Stimulated activated CD4-positive, alpha-beta T cell treated with anti-CD3 and anti-CD28 coated beads, Interleukin-12 subunit alpha, Interleukin-12 subunit beta, amount 100 ng/mL, for 4 hours (primary cell): ENCODE data around the gene RPS15A.
A peak's percentile ranks its signal among the peaks of the same experiment; 100 is the strongest.

ENCODE experiments used
- DNase-seq: peaks from one replicate; pipeline ENCODE4 v3.0.0-alpha.2; 2020

The RPS15A gene

DNA sequence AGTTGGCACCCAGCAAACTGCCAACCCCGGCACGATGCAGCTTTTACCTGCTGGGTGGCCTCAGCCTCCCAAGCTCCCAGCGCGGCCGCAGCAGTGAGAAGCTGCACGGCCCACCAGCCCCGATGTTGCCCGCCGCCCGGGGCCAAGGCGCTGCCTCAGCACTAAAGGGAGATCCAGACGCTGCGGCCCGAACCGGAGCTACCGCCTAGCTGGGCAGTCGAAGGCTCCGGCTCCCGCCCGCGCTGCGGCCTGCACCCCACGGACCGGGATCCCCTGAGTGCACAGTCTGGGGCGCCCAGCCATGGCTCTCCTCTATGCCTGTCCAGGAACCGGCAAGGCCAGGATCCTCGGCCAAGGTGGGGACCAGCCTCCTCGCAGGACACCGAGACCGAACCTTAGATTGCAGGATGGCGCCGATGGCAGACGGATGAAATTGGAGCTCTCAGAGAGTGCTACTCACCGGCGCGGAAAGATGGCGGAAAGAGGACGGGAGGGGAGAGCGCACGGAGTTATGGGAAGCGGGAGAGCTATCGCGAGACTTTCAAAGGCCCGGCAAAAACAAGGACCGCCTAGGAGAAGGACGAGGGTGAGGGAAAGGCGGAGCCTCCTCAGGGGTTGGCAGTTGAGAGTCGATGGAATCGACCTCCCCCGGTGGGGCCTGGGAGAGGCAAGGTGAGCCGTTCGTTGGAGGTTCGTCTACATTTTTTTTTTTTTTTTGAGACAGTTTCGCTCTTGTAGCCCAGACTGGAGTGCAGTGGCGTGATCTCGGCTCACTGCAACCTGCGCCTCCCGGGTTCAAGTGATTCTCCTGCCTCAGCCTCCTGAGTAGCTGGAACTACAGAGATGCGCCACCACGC is at the start of gene RPS15A:
TSS of gene RPS15A (minus strand) at position 485 of the 857 bp plus-strand sequence. CDS start 1,221 bp downstream, outside the sequence.
- peak; percentile 82 for DNase-seq

DNA sequence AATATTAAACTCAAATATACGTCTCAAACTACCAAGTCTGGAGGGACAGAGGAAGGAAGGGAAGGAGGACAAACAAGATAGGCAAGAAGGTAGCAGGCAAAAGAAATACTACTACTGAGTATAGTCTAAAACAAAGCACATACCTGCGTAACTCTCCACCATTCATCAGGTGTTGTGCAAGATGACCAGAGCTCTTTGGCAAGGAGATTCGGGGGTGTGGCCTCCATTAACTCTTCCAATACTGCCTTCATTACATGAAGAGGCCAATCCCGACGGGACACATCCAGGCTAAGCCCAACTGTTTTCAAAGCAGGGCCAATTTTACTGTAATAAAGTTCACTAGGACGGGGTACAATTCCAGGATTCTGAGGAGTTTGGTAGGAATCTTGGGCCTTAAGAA is 49.4 kb upstream of the RPS15A start:
- DNase-seq, result no peak

DNA sequence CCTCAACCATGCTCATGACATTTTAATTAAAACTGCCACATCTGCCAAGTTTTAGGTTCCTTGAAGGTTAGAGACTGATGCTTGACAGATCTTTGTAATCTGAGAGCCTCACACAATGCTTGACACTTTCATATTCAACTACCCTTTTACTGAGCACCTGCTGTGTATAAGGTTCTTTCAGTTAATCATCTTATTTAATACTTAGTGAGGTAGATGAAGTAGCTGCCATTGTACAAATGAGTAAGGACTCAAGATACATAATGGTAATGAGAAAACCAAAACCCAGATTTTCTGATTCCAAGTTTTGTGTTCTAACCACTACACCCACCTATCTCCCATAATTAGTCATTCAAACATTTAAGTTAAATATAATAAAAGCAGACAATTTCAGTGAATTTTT is 46.6 kb upstream of the RPS15A start:
- DNase-seq, result no peak

DNA sequence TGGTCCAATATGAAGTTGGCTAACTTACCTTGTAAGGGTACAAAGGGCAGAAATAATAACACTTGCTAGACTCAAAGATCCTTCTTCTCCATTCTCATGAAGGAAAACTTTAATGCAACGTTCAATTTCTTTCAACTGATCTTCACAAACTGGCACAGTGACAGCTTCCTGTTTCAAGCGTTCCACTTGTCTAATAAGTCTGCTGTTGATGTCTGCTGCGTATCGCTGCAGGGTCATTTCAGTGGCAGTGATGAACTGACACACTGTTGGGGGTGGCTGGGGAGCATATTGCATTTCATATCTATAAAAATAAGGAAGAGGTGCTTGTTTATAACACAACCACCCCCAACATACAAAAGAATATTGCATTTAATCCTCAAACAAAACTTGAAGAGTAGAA is 44.7 kb upstream of the RPS15A start:
- DNase-seq, result no peak

DNA sequence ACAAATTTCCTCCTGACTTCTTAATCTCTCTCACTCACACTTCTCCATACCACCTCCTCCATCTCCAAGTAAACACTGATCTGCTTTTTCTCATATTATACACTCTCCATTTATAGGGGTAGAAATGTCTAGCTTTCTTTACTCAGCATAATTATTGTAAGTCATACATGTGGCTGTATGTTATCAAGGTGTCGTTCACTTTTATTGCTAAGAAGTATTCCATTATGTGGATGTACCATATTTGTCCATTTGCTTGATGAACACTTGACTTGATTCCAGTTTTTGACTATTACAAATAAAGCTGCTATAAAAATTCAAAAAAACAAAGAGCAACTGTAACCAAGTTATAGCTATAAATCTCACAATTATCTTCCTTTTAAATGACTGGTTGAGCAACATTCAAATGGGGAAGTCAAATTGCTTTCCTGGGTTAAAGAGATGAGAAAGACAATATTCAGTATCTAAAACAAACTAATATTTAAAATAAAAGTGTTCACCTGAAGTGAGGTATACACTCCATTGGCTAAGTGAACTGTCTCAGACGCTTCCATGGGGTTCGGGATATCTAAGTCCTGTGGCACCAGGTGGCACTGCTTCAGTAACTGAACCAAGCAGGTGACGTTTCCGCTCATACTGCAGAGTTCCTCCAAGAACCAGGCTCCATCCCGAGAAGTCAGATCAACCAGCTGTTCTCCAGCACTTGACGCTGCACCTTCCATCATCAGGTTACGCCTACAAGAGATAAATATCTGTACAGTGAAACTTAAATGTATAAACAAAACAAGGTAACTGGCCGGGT is 43.8 kb upstream of the RPS15A start:
- no peak for DNase-seq

DNA sequence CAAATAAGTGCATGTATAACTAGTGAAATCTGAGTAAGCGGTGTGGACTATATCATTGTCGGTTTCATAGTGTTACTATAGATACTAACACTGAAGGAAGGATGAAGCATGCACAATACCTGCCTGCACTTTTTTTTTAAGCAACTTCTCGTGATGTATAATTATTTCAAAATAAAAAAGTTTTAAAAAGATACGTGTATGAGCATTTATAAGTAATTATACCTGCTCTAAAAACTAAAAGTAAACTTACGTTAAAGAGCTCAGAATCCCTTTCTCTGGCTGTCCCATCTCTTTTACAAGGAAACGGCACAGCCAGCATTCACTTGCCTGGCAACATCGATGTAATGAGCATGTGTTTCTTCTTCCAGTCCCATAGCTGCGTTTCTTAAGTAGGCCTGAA is 42.5 kb upstream of the RPS15A start:
- DNase-seq, result no peak

DNA sequence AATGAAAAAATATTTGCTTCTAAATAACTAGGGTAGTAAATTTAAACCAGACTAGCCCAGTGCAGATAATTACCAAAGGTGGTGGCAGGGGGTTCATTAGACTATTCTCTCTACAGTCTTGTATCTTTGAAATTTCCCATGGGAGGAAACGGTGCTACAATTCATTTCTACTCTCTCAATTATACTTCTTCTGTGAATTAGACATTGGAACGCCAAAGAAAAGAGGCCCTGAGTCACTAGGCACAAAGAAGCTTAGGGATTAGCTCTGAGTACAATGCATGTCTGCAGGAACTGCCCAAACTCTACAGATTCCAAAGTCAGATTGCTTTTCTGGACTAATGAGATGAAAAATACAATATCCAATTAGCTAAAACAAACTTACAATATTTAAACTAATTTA is 41.9 kb upstream of the RPS15A start:
- no peak for DNase-seq

DNA sequence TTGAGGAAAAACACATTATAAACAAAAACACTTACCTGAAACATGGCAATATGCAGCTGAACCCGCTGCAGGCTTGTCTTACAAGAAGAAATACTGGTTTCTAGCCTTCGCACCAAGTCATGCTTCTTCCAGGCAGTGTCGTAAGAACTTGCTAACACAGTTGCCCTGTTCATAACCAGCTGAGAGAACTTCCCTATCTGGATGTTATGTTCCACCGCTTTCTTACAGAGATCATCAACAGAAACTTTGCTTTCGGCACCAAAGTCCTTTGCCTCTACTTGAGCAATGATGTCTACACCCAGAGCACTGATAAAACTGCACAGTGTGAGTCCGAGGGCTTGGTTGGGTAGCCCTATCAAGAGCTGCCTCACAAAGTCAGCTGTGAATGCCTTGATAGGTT is 39.1 kb upstream of the RPS15A start:
- DNase-seq, result no peak

DNA sequence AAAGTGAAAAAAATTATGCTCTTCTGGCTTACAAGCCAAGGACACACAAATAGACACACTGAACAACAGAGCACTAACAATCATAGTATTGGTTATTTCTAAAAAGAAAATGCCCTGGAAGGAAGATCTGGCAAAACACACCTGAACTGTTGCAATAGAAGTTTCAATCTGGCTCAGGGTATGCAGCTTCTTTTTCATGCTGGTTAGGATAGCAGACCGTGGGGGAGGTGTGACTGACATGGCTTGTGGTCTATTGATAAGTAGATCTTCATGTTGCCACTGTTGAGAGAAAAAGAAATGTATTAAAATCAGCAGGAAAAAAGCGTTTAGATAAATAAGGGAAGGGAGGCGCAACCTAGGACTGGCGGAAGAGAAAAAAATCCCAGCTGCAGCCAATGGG is 37.8 kb upstream of the RPS15A start:
- no peak for DNase-seq

DNA sequence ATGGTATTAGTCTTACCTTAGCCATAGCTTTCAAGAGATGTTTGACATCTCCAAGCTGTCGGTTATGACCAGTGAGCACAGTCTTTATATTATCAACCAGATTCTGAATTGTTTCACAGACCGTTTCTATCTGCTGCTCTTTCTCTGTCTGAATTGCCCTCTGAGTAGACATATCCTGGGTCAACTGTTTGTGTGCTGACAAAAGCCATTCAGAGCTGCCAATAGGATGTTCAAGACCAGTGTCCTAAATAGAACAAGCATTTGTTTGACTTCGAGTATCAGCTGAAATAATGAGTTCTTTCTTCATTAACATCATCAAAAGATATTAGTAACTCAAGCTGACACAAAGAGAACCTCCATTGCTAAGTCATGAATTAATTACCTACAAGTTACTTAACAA is 26.2 kb upstream of the RPS15A start:
- DNase-seq, result no peak

DNA sequence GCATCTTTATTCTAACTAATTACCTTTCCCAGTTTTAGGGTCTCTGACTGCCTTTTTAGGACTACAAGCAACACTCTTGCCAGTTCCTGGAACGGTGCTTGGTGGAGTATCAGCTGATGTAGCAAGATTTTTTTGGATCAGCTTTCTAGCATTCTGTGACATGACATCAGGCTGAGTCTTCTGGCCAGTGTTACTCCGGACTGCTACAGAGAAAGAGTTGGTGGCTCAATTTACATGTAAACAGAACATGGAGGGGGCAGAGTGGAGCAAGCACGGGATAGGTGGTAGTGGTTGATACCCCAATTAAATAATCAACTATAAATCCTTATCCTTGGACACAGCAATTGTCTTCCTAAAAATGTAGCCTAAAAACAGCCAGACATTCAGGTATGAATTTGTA is 21.8 kb upstream of the RPS15A start:
- DNase-seq, result no peak

DNA sequence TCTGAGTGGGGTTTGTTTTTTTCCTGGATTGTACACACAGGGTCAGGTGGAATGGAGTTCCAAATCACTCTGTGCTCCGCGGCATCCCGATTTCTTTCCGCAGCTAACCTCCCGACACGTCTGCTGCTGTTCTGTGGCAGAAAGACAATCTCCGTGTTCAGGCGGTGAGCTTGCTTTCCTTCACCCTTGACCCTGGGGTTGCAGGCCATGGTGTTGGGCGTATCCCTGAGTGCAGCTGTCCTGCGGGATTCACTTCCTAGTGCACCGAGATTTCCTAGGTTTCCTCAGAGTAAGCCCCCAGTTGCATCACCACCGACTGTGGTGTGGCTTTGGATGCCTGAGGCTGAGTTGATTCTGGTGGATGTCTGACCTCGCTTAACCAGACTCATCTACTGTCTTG is 19.0 kb upstream of the RPS15A start:
- DNase-seq, result no peak

DNA sequence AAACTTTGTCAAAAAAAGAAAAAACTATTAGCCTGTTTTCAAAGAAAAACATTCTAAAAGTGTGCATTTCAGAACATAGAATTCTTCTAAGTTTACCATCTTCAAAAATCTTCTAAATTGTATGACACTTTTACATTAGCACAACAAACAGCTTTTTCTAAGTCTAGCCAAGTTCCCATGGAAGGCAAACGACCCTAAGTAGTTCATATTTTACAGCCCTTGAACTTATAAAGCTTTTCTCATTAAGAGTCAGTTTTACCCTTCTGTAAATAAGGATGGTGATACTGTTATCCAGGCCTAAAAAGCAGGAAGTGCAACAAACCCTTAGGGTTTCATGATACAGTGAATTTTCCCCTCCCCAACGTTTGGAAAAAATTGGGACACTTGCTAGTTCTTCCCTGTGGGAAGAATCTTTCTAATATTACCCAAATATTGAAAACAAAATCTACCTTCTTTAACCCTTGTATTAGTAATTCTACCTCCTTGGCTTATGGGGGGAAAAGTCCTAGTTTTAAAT is 15.2 kb upstream of the RPS15A start:
- DNase-seq, result no peak

DNA sequence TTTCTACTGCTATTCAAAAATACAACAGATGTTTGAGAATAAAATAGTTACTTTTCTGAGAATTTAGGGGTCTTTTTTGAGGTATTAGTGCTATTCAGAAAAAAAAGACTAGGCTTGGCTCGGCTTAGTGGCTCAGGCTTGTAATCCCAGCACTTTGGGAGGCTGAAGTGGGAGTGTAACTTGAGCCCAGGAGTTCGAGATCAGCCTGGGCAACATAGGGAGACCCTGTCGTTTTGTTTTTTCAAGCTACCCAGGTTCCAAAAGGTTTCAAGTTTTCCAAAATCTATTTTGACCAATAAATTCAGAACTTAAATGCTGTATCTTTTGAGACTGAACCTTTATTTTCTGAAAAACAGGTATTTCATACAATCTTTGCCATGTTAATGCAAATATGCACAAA is 14.4 kb upstream of the RPS15A start:
- no peak for DNase-seq

DNA sequence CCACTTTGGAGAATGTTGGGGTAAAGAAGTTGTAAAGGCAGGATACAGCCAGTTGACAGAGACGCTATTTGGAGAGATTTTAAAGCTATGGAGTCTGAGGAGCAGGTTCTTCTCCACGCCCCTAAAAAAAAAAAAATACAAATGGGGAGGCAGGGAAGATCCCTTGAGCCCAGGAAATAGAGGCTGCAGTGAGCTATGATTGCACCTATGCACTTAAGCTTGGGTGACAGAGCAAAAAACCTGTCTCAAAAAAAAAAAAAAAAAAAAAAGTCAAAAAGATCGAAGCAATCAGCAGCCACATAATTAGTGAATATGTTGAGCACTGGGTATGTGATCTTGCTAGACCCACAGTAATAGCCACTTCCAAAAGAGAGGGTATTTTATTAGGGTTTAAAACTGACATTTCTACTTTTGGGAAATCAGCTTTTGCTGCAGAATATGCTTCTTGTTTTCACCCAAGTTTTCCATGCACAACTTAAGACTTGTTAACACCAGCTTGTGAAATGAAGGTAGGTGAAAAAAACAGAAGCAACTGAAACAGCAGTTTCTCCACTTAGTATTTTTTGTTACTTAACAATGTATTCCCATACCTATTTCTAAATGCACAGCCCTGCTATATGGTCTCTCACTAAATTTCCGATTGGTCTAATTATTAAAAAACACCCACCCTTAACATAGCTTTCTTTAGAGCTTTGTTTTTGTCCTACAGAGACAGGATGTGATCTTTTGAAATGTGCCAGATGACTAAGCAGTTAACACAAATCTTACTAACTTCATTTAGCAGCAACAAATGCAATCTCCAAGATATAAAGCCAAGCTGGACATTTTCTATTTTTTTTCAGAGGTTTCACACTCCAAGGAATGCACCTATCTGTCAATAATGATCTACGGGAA is 13.7 kb upstream of the RPS15A start:
- no peak for DNase-seq

DNA sequence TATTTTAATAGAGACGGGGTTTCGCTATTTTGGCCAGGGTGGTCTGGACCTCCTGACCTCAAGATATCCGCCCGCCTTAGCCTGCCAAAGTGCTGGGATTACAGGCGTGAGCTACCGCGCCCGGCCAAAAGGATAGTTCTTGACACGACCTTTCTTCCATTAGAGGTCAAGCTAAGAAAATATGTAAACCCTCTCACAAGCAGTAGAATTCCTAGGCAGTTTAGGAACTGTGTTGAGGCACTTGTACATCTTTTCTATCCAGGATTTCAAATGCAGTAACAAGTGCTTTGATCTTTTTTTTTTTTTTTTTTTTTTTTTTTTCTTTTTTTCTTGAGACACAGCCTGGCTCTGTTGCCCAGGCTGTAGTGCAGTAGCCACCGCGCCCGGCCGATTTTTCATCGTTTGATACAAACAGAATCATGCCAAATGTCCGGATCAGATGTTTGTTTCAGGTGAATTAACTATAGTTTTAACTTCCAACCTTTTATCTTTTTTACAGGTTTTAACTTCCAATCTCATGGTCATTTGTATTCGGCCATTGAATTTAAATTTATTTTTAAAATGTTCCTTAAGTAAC is 12.7 kb upstream of the RPS15A start:
- no peak for DNase-seq

DNA sequence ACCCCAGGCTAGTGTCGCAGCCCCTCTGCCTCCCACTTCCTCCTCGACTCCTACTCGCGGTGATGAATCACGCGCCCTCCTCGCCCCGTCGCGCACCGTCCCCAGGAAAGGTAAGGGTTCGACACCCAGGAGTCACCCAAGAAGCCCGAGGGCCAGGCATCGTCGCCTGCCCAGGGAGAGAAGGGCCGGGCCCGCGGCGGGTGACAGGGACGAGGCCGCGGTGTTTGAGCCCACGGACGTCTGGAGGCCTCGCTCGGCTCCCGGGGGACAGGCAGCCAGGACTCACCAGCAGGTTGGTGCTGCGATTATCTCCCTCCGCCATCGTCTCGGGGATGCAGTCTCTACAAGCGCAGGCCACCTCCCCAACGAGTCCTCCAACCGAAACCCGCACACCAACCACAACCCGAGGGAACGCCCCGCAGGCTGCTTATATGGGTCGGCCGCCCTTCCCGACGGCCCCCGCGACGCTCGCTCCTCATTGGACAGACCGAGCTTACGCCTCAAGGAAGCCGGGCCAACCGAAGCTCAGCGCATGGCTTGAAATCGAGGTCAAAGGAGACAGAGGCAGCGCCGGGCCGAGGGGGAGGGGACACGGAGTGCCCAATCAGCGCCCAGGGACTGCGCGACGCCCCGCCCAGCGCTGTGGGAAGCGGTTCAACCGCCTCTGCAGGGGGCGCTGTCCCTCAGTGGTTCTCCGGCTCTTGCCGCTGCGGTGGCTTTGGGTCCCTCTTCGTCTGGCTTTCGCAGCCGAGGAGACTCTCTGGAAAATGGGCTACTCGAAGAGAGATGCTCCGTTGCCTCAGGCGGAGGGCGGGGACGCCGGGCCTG is 11.2 kb upstream of the RPS15A start, which contains the start of gene ARL6IP1:
TSS of gene ARL6IP1 (minus strand) at position 405 of the 828 bp plus-strand sequence. CDS start at position 322, 83 bp downstream.
- DNase-seq, result peak; percentile 98

DNA sequence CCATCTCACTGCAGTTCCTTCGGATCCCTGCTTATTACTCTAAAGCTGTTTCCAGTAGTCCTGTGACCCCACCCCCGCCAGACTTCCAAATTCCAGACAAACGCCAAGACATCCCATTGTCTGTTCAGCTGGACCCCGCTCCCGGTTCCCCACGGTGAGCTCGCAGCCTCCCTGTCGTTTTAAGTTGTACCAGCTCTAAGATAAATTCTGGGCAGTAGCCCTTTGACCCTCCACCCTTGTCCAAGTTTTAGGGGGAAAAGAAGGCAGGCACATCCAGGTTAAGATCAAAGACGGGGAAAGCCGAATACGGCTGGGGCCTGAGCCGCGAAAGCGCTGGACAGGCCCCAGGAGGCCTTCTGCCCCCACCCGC is 10.6 kb upstream of the RPS15A start:
- no peak for DNase-seq

DNA sequence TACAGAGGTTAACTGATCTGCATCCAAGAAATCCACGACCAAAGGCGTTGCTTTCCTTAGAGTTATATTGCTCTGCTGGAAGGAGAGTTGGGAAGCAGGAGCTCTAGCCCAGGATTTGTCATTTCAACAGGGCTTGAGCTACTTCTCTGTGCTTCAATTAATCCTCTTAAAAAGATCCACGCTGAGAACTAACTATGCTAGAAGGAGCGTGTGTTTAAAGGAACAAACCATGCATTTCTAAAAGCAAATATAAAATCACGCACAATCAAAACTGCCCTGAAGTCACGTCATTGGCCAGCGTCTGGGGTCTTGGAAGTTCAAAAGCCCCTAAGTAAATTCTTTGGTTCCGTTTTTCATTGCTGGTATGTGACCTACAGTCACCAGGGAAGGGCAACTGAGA is 10.2 kb upstream of the RPS15A start:
- DNase-seq, result no peak

DNA sequence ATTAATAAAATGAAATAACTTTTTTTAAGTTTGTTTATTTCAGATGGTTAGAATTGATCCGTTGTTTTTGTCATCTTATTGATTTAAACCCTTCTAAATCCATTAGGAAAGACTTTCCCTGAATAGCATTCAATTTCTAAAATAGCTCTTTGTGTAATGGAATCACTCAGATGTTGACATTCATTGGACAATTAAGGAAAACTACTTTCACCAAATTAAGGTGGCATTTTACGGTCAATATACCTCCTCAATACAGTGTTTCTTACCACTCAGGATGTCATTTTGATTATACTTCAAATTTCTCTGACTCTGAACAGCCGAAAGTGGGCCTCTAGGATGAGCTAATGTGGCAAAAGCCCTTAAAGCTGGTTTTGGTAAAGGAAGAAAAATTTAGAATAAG is 9.4 kb upstream of the RPS15A start:
- DNase-seq, result no peak

DNA sequence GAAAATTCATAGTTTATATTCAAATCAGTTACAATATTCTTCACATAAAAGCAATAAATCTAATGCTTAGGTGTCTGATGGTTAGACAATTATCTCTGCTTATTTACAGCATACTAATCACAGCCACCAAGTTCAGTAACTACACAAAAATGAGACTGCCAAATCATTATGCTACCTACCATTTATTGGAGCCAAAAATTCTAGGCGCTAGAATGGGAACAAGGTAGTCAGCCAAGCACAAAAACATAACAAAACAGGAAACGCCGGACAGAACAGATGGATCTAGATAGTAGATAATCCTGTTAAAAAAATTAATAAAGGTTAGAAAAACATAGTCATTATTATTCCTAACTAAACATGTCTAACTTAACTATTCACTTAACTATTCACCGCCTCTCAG is 7.6 kb upstream of the RPS15A start:
- DNase-seq, result no peak

DNA sequence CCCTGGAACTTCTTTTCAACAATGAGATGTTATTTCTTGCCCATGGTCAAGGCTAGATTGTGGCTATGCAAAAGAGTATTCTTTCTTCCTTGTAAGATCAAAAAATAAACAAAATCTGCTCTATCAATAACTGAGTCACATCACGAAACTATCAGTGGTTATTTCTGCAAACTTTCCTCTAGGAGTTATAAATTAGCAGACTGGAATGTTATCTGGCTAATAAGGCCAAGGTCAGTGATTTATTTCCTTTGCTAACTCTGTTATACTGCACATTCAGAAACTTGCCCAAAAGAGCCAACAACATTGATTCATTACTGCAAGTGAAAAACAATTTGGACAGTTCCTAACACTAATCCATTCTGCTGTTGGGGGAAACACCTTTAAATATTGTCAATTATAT is 6.2 kb upstream of the RPS15A start:
- DNase-seq, result no peak
